ENCODE measurements around the gene SLC25A34.
A peak's percentile ranks its signal among the peaks of the same experiment; 100 is the strongest.

Gene SLC25A34

GRCh38 chr1:15764890-15765289 is 28.8 kb downstream of the SLC25A34 start:
- H3K4me1 ChIP-seq (ENCODE audit: control insufficient read depth in 2 of 2, insufficient read depth in 1 of 2, low read depth in 1 of 2, low read length in 2 of 2), result peaks cover 5 to 9% of the 10 kb centered on the region in 2 donors
- no peaks in the 10 kb centered on the region for H3K9me3 ChIP-seq (replicated peaks in 1 of 2; ENCODE audit: control insufficient read depth in 2 of 2, insufficient read depth in 1 of 2, low read depth in 1 of 2, low read length in 2 of 2)
- peaks cover 6% of the 10 kb centered on the region for H3K79me1 ChIP-seq (ENCODE audit: low read depth, low read length)
- H3K4ac ChIP-seq (ENCODE audit: low read length), result no peak overlapping the region
- no peak overlapping the region for H3K4me3 ChIP-seq (ENCODE audit: low read length in 2 of 2)
- no CpG with 5 or more reads among the region's 15 CpGs for WGBS, 2 donors (ENCODE audit: extremely low coverage in 2 of 2, insufficient read length in 2 of 2, insufficient replicate concordance in 1 of 2)
- H3K18ac ChIP-seq (ENCODE audit: low read length), result peak overlapping the region; percentile 38
- H2BK15ac ChIP-seq (ENCODE audit: low read length), result no peak overlapping the region
- peak overlapping the region; percentile 38 for H3K14ac ChIP-seq (ENCODE audit: low read length)
- H2AK5ac ChIP-seq (ENCODE audit: low read depth, low read length), result no peak overlapping the region
- no peak overlapping the region for H3K27ac ChIP-seq (replicated peaks; ENCODE audit: low read length)
- H2BK12ac ChIP-seq (ENCODE audit: low read length), result no peak overlapping the region
- H3K36me3 ChIP-seq (replicated peaks in 1 of 2; ENCODE audit: control insufficient read depth in 2 of 2, insufficient read depth in 2 of 2, low read length in 2 of 2), result peaks cover 11 to 28% of the 10 kb centered on the region in 2 donors
- H4K91ac ChIP-seq (ENCODE audit: low read depth, low read length, poor library complexity), result no peak overlapping the region
- no peak overlapping the region for H3K4me2 ChIP-seq (ENCODE audit: insufficient read depth, low read length, poor library complexity, severe bottlenecking)
- peak overlapping the region; percentile 70 for H3K9ac ChIP-seq (ENCODE audit: low read depth, low read length, poor library complexity)
- H3K23ac ChIP-seq (ENCODE audit: low read depth, low read length, poor library complexity), result no peak overlapping the region
- H3K27me3 ChIP-seq (ENCODE audit: control insufficient read depth in 3 of 3, insufficient read depth in 3 of 3, low read depth in 1 of 3, low read length in 3 of 3), result no peaks in the 10 kb centered on the region
- H4K8ac ChIP-seq (ENCODE audit: low read depth, low read length), result peak overlapping the region; percentile 17
- no peak for DNase-seq (ENCODE audit: low spot score)
- peak overlapping the region; percentile 39 for H2BK5ac ChIP-seq (ENCODE audit: low read length)
- H2BK120ac ChIP-seq (ENCODE audit: low read depth, low read length), result no peak overlapping the region
- H2AFZ ChIP-seq (ENCODE audit: low read length), result no peak overlapping the region

GRCh38 chr1:15765495-15766194 is 29.6 kb downstream of the SLC25A34 start:
- H2AFZ ChIP-seq (ENCODE audit: low read length), result no peak overlapping the region
- no peak overlapping the region for H2BK120ac ChIP-seq (ENCODE audit: low read depth, low read length)
- no peak overlapping the region for H2AK5ac ChIP-seq (ENCODE audit: low read depth, low read length)
- DNase-seq (ENCODE audit: low spot score), result no peak
- peak overlapping the region; percentile 66 for H3K18ac ChIP-seq (ENCODE audit: low read length)
- no peak overlapping the region for H4K8ac ChIP-seq (ENCODE audit: low read depth, low read length)
- H3K79me1 ChIP-seq (ENCODE audit: low read depth, low read length), result peaks cover 4% of the 10 kb centered on the region
- no peaks in the 10 kb centered on the region for H3K9me3 ChIP-seq (replicated peaks in 1 of 2; ENCODE audit: control insufficient read depth in 2 of 2, insufficient read depth in 1 of 2, low read depth in 1 of 2, low read length in 2 of 2)
- H2BK12ac ChIP-seq (ENCODE audit: low read length), result no peak overlapping the region
- H3K9ac ChIP-seq (ENCODE audit: low read depth, low read length, poor library complexity), result no peak overlapping the region
- no peak overlapping the region for H3K23ac ChIP-seq (ENCODE audit: low read depth, low read length, poor library complexity)
- H3K27ac ChIP-seq (replicated peaks; ENCODE audit: low read length), result no peak overlapping the region
- no peak overlapping the region for H3K14ac ChIP-seq (ENCODE audit: low read length)
- H3K4me3 ChIP-seq (ENCODE audit: low read length in 2 of 2), result no peak overlapping the region
- no peak overlapping the region for H4K91ac ChIP-seq (ENCODE audit: low read depth, low read length, poor library complexity)
- H3K27me3 ChIP-seq (ENCODE audit: control insufficient read depth in 3 of 3, insufficient read depth in 3 of 3, low read depth in 1 of 3, low read length in 3 of 3), result no peaks in the 10 kb centered on the region
- peaks cover 3 to 5% of the 10 kb centered on the region in 2 donors for H3K4me1 ChIP-seq (ENCODE audit: control insufficient read depth in 2 of 2, insufficient read depth in 1 of 2, low read depth in 1 of 2, low read length in 2 of 2)
- peaks cover 16 to 36% of the 10 kb centered on the region in 2 donors for H3K36me3 ChIP-seq (replicated peaks in 1 of 2; ENCODE audit: control insufficient read depth in 2 of 2, insufficient read depth in 2 of 2, low read length in 2 of 2)
- no peak overlapping the region for H2BK15ac ChIP-seq (ENCODE audit: low read length)
- H2BK5ac ChIP-seq (ENCODE audit: low read length), result peak overlapping the region; percentile 39
- H3K4ac ChIP-seq (ENCODE audit: low read length), result no peak overlapping the region
- no peak overlapping the region for H3K4me2 ChIP-seq (ENCODE audit: insufficient read depth, low read length, poor library complexity, severe bottlenecking)
- WGBS, 2 donors (ENCODE audit: extremely low coverage in 2 of 2, insufficient read length in 2 of 2, insufficient replicate concordance in 1 of 2), result no CpG with 5 or more reads among the region's 20 CpGs

- Histone ChIP-seq H2BK15ac (ENCODE audit: low read length) (no peak overlapping the region), H4K91ac (ENCODE audit: low read depth, low read length, poor library complexity) (no peak overlapping the region), H3K18ac (ENCODE audit: low read length) (no peak overlapping the region), H3K27ac (replicated peaks; ENCODE audit: low read length) (no peak overlapping the region), H3K4me1 (ENCODE audit: control insufficient read depth in 2 of 2, insufficient read depth in 1 of 2, low read depth in 1 of 2, low read length in 2 of 2) (no peaks in the 10 kb centered on the region), H3K4me3 (ENCODE audit: low read length in 2 of 2) (no peak overlapping the region), H3K27me3 (ENCODE audit: control insufficient read depth in 3 of 3, insufficient read depth in 3 of 3, low read depth in 1 of 3, low read length in 3 of 3) (no peaks in the 10 kb centered on the region), H3K4ac (ENCODE audit: low read length) (no peak overlapping the region), H2BK12ac (ENCODE audit: low read length) (no peak overlapping the region), H2BK5ac (ENCODE audit: low read length) (no peak overlapping the region), H3K9ac (ENCODE audit: low read depth, low read length, poor library complexity) (no peak overlapping the region), H3K9me3 (replicated peaks in 1 of 2; ENCODE audit: control insufficient read depth in 2 of 2, insufficient read depth in 1 of 2, low read depth in 1 of 2, low read length in 2 of 2) (no peaks in the 10 kb centered on the region), H4K8ac (ENCODE audit: low read depth, low read length) (no peak overlapping the region), H3K23ac (ENCODE audit: low read depth, low read length, poor library complexity) (no peak overlapping the region), H3K36me3 (replicated peaks in 1 of 2; ENCODE audit: control insufficient read depth in 2 of 2, insufficient read depth in 2 of 2, low read length in 2 of 2) (peaks cover 21 to 51% of the 10 kb centered on the region in 2 donors), H2AFZ (ENCODE audit: low read length) (no peak overlapping the region), H3K14ac (ENCODE audit: low read length) (no peak overlapping the region), H3K4me2 (ENCODE audit: insufficient read depth, low read length, poor library complexity, severe bottlenecking) (no peak overlapping the region), H2BK120ac (ENCODE audit: low read depth, low read length) (no peak overlapping the region), H2AK5ac (ENCODE audit: low read depth, low read length) (no peak overlapping the region), H3K79me1 (ENCODE audit: low read depth, low read length) (peaks cover 2% of the 10 kb centered on the region)
- WGBS, 2 donors (ENCODE audit: extremely low coverage in 2 of 2, insufficient read length in 2 of 2, insufficient replicate concordance in 1 of 2), result no CpG with 5 or more reads among the region's 5 CpGs
- DNase-seq (ENCODE audit: low spot score), result no peak
These were observed 31.9 kb downstream of the SLC25A34 start for GRCh38 chr1:15767941-15768340.

GRCh38 chr1:15768388-15768787 is 32.3 kb downstream of the SLC25A34 start:
- no peak overlapping the region for H3K23ac ChIP-seq (ENCODE audit: low read depth, low read length, poor library complexity)
- no CpG with 5 or more reads among the region's 7 CpGs for WGBS, 2 donors (ENCODE audit: extremely low coverage in 2 of 2, insufficient read length in 2 of 2, insufficient replicate concordance in 1 of 2)
- no peaks in the 10 kb centered on the region for H3K27me3 ChIP-seq (ENCODE audit: control insufficient read depth in 3 of 3, insufficient read depth in 3 of 3, low read depth in 1 of 3, low read length in 3 of 3)

More at GRCh38 chr1:15768388-15768787, 32.3 kb downstream of the SLC25A34 start:
- H2BK5ac ChIP-seq (ENCODE audit: low read length), result no peak overlapping the region
- H2BK120ac ChIP-seq (ENCODE audit: low read depth, low read length), result no peak overlapping the region
- H2AFZ ChIP-seq (ENCODE audit: low read length), result no peak overlapping the region
- H3K9ac ChIP-seq (ENCODE audit: low read depth, low read length, poor library complexity), result no peak overlapping the region
- H3K4ac ChIP-seq (ENCODE audit: low read length), result no peak overlapping the region
- H3K4me1 ChIP-seq (ENCODE audit: control insufficient read depth in 2 of 2, insufficient read depth in 1 of 2, low read depth in 1 of 2, low read length in 2 of 2), result no peaks in the 10 kb centered on the region
- no peak overlapping the region for H4K8ac ChIP-seq (ENCODE audit: low read depth, low read length)
- no peaks in the 10 kb centered on the region for H3K9me3 ChIP-seq (replicated peaks in 1 of 2; ENCODE audit: control insufficient read depth in 2 of 2, insufficient read depth in 1 of 2, low read depth in 1 of 2, low read length in 2 of 2)
- H3K27ac ChIP-seq (replicated peaks; ENCODE audit: low read length), result no peak overlapping the region
- H3K18ac ChIP-seq (ENCODE audit: low read length), result peak overlapping the region; percentile 38
- H3K36me3 ChIP-seq (replicated peaks in 1 of 2; ENCODE audit: control insufficient read depth in 2 of 2, insufficient read depth in 2 of 2, low read length in 2 of 2), result peaks cover 21 to 52% of the 10 kb centered on the region in 2 donors
- H2BK12ac ChIP-seq (ENCODE audit: low read length), result no peak overlapping the region
- H3K4me2 ChIP-seq (ENCODE audit: insufficient read depth, low read length, poor library complexity, severe bottlenecking), result no peak overlapping the region
- H3K79me1 ChIP-seq (ENCODE audit: low read depth, low read length), result peaks cover 2% of the 10 kb centered on the region
- H4K91ac ChIP-seq (ENCODE audit: low read depth, low read length, poor library complexity), result no peak overlapping the region
- H2AK5ac ChIP-seq (ENCODE audit: low read depth, low read length), result no peak overlapping the region
- H3K4me3 ChIP-seq (ENCODE audit: low read length in 2 of 2), result no peak overlapping the region
- no peak overlapping the region for H2BK15ac ChIP-seq (ENCODE audit: low read length)
- DNase-seq (ENCODE audit: low spot score), result no peak
- peak overlapping the region; percentile 17 for H3K14ac ChIP-seq (ENCODE audit: low read length)
